GM18519 (cell line): ENCODE measurements around the gene TTC3.
A peak's percentile ranks its signal among the peaks of the same experiment; 100 is the strongest.

Experiments used
- ATAC-seq: cut with Tn5 transposase; IDR thresholded peaks from one replicate; pipeline ENCODE4 v1.9.1; 2021; ENCODE audit warnings: mild to moderate bottlenecking, moderate library complexity; ENCODE audit not compliant: unreplicated experiment, low FRiP score

TTC3 gene

DNA sequence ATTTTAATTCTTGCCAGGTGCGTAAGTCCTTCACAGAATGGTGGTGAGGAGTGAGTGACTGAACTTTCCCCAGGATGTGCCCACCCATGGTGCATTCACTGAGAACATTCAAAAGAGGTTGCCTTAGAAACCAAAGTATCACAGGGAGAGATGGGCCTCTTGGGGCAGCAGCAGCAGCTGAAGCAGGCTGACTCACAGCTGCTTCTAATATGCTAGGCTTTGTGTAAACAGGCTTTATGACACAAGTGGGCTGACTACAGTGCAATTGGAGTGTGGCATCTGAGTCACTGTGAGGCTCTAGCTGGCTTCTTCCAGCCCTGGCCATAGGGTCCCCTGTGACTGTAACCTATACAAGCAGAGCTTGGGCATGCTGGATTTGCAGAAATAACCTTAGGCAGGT is 12.8 kb upstream of the TTC3 start:
- ATAC-seq, result no peak

DNA sequence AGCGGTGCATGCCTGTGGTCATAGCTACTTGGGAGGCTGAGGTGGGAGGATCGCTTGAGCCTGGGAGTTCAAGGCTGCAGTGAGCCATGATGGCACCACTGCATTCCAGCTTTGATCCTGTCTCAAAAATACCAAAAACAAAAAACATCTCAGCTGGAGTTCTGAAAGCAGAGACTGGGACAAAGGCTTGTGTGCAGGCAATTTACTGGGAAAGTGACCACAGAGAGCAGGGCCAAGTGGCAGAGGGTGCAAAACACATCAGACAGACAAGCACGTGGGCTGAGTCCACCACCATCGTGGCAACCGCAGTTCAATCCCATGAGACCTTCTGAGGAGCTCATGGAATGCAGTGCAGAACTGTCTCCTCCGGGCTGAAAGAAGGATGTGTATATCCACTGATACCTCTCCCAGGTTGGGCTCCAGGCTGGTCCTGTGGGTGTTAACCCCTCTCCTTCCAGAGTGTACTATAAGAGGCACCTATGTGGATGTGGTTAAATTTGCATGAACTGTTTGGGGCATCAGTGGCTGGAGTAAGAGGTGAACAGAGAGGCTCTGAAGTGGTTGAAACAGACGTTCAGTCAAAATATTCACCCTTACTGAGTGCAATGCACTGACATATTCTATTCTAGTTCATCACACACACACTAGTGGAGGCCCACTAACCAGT is 11.0 kb upstream of the TTC3 start:
- ATAC-seq, result no peak

DNA sequence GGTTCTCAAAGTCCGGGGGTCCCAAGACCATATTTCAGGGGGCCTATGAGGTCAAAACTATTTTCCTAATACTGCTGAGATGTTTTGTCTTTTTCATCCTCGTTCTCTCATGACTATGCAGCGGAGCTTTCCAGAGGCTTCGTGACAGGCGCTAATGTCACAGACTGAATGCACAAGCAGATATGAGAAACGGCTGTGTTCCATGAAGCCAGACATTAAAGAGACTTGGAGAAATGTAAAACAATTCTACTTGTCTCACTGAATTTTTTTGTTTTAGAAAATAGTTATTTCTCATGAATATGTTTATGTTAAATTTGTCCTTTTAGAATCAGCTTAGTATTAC is 10.5 kb upstream of the TTC3 start:
- no peak for ATAC-seq

DNA sequence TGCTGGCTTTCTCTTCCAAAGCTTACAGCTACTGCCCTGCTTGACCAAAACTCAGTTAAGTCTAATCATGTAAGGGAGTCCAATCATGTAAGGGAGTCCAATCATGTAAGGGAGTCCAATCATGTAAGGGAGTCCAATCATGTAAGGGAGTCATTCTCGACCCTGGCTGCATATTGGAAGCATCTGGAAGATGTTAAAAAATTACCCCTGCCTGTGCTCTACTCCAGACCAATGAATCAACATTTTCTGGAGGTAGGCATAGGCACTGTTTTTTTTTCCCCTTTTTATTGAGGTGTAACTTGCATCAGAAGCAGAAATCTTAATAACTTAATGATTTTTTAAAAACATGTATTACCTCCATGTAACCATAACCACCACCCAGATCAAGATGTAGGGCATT is 9.6 kb upstream of the TTC3 start:
- no peak for ATAC-seq

DNA sequence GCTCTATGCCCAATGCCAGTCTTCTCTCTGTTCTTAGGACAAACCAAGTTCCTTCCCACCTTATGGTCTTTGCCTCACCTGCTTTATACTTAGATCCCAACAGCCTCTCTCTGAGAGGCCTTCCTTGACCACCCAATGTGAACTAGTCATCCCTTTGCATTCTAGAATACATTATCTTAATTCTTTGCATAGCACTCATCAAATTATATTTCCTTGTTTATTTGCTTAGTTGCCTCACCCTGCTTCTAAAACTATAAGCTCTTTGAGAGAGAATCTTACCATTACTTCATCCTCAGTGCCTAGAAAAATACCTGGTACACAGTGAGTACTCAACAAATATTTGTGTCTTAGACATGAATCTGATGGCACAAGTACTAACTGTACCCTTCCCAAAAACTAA is 8.2 kb upstream of the TTC3 start:
- no peak for ATAC-seq

DNA sequence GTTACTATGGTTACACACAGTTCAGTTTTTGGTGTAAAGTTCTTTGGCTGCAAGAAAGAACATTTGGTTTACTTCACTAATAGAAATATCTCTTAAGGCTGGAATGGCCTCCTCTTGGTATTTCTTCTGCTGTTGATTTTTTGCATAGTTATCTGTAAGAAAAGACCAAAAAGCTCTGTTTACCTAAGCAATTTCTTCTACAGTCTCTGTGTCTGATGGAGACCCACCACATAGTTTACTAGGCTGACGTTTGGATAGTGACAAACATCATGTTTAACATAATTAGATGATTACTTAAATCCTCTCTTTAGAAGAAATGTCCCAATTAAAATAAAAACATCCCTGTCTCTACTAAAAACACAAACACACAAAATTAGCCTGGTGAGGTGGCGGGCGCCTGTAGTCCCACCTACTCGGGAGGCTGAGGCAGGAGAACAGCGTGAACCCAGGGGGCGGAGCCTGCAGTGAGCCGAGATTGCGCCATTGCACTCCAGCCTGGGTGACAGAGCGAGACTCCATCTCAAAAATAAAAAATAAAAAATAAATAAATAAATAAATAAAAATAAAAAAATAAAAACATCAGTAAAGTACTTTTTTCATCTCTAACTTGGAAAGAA is 7.4 kb upstream of the TTC3 start:
- no peak for ATAC-seq

DNA sequence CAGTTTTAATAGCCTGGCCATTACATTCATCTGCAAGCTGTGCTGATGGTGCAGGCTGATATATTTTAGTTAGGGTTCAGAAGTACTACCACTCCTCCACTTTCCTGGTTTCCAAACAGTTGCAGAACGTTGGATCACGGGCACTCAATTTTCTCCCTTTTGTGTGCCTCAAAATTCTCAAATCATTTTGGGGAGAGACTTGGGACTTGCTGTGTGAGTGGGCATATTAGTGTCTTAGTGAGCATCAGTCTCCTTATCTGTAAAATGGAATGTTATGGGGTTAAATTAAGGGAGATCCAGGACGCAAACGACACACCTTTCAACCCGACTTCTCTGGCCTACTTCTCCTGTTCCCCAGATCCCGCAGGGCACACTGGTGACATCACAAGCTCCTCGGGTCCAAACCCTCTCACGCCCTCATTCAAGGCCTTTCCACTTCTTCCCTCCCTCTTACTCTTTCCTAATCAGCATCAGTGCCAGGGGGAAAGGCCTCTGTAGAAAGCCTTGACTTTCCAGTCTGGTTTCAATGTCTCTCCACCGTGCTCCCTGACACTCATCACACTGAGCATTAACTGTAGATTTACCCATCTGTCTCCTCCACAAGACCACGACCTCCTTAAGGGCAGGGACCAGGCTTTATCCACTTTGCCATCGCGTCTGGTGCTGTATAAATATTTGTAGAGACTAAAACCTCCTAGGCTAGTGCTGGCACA is 1.3 kb upstream of the TTC3 start:
- ATAC-seq, result no peak

DNA sequence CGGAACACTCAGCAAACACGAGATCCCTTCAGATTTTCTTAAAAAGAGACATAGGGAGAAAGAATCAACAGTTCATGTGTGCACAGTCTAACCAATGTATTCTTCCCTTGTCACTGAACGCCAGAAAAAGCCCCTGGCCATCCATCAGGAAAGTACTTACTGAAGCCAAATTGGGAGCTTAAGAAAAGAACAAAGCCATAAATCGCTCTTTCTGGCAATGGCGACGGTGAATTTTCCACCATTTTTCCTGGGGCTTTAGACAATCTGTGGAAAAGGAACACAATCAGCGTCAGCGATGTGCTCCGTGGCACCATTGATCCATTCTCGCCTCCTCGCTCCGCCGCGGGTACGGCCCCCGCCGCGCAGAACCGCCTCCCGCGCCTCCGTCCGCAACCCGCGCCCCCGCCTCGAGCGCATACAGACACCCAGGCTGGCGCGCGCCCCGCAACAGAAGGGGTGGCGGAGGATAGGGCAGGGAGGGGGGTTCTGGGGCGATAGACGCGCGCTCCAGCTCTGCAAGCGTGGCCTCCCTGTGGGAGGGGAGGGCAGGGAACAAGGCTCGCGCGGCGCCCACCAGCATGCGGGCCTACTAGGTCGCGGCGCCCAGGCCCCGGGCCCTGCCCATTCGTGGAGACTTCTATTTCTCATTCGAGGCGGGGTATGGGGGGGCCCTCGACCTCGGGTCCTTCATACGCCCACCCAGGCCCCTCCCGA is 623 bp upstream of the TTC3 start:
- ATAC-seq, result peak; percentile 19

DNA sequence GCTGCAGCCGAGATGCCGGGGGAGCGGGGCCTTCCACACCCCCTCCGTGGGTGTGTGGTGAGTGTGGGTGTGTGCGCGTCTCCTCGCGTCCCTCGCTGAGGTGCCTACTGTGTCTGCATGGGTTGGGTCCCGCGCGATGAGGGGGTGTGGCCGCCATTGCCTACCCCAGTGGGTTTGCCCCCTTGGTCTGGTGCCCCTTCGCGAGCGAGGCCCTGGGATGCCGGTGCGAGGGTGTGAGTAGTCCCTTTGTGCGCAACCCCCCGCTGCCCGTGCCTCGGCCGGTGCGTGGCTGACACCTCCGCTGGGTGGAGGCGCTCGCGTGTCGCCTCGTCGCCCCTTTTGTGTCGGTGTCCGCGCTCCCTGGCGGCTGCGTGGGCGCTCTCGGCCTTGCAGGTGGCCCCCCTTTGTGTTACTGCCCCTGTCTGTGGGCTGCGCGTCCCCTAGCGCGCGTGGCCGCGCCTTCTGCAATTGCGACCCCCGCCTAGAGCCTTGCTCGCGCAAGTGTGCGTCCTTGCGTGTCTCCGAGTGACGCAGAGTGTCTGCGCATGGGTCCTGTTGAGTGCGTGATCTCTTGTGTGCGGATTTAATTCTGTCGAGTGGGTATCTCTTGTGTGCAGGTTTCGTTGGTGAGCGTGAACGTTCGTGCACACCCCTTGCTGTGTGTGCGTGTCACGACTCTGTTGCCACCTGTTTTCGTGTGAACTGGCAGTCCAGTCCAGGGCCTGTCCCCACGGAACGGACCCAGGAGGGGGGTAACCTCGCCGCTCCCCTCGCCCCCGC is 553 bp downstream of the TTC3 start:
- ATAC-seq, result peak; percentile 22

DNA sequence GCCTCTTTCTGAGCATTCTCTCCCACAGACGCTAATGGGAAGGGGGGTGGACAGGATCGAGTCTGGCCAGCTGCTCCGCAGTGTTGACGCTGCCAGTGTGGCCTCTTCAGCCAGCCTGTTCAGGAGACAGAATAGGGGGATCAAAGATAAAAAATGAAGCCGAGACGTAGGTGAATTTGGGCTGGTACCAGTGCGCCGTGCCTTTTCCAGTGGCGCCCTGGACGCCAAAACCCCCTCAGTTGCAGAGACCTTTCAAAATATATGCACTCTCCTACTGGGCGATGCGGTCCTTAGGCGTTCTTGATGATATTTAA is 1.1 kb downstream of the TTC3 start:
- ATAC-seq, result no peak

DNA sequence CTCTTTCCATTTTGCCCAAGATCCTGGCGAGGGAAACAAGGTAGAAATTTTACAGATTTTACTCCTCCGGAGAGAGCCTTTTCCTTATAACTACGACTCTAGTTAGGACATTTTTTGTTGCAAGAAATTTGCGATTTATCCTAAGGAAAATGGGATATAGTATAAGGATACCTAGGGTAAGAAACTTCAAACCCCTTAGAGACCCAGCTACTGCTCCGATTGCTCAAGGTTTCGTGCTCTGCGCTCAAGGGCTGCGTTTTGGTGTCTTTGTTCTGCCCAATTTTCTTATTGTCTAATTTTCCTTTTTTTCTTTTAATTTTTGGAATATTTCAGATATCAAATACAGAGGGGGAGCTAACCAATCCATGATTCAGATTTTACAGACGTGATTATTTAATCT is 1.5 kb downstream of the TTC3 start:
- no peak for ATAC-seq

DNA sequence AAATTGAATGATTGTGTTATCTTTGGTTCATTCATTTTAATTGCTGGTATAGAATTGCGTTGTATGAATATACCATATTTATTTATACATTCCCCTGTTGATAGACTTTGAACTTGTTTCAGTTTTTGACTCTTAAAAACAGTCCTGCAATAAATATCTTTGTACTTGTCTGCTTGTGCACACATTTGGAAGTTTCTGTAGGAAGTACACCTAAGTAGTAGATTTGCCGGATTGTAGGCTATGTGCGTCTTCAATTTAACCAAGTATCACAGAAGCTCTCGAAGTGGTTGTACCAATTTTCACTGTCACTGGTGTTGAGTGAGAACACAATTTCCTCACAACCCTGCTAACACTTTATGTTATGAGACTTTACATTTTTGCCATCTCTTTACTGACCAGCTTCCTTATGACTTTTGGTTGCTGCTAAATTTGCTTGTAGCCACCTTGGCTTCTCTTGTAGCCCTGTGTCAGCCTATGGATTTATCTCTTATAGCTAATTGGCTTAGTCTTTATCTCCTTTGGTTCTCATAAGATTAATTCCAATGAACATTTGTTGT is 2.2 kb downstream of the TTC3 start:
- ATAC-seq, result no peak

DNA sequence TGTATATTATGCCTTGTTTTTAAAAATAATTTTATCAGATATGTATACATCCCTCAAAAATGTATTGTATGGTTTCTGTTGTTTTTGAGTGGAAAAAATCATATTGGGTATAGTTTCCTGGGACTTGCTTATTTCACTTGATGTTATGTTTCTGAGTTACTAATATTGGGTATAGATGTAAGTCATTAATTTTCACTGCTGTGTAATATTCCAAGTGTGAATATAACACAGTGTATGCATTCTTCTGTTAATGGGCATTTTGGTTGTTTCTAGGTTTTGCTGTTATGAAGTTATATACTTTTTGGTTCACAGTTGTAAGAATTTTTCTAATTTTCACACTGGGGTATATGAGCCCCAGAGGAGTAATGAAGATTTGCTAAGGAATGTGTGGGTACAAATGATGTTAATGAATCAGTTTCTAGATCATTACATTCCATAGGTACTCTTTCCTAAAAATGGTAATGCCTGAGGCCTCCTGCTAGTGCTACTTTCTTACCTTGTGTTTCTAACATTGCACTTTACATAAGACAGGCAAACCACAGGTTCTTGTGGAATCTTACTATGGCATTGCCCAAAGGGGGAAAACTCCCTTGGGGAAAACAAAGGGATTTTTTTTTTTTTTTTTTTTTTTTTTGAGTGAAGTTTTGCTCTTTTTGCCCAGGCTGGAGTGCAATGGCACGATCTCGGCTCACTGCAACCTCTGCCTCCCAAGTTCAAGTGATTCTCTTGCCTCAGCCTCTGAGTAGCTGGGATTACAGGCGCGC is 3.2 kb downstream of the TTC3 start:
- no peak for ATAC-seq

DNA sequence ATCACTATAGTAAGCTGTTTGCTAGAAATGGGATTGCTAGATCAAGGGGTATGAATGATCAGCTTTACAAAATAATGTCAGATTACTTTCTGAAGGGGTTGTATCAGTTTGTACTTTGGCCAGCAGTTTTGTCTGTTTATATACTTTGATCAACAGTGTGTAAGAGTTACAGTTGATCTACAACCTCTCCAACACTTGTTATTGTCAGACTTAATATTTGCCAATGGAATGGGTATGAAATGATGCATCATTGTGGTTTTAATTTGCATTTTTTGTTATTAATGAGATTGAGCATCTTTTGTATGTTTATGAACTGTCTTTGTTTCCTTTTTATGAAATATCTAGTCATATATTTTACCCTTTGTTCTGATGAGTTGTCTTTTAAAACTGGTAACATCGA is 4.3 kb downstream of the TTC3 start:
- ATAC-seq, result no peak

DNA sequence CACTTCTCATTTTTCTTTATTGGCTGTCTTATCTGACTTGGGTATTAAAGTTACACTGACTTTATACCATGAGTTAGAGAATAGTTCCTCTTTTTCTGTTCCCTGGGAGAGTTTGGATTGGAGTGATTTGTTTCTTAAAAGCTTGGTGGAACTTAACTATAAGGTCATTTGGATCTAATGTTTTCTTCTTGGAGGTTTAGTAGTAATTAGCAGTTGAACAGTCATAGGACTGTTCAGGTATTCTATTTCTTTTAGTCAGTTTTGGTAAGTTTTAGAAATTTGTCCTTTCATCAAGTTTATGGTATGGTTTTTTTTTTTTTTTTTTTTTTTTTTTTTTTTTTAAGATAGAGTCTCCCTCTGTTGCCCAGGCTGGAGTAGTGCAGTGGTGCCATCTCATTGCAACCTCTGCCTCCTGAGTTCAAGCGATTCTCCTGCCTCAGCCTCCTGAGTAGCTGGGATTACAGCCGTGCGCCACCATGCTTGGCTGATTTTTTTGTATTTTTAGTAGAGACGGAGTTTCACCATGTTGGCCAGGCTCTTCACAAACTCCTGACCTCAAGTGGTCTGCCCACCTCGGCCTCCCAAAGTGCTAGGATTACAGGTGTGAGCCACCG is 6.3 kb downstream of the TTC3 start:
- ATAC-seq, result no peak

DNA sequence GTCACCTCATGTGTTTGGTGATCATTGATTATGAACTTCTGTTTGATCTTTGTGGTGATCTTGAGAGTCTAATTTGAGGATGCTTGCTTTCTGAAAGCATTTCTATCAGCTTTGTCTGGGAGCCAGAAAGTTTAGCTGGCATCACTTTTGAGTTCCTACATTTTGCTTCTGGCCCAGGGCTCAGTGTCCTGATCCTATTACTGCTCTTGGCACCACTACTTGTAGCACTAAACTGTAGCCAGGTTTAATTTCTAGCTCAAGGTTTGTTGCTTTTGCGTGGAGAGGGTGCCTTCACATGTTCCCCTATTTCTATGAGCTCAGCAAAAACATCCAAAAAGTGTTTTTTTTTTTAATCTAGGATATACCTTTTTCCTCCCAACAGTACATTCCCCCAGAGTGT is 9.3 kb downstream of the TTC3 start:
- no peak for ATAC-seq

DNA sequence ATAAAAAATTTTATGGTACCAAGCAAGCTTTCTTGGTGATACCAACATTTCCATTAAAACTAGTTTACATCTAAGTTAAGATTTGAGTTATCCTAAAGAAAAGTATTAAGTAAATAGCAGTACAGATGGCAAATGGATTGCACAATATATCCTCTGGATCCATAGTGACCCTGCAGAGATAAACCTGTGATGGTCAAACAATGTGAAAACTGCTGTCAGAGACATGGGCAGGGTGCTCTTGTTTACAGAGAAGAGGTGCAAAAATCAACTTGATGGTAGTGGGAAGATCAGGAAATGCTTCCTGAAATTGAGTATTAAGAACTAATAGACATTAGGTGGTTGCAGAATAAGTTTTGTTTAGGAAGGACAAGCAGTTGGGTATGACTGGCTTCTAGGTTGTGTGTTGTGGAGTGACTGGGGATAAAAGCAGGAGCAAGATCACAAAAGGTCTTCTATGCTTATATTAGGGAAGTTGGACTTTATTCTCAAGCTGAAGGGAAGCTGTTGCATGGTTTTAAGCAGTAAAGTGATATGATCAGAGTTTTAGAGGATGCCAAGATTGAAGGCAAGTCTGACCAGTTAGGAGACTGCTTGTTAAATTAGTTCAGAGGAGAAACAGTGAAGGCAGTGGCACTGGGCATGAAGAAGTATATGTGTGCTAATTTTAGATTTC is 9.9 kb downstream of the TTC3 start:
- ATAC-seq, result no peak

DNA sequence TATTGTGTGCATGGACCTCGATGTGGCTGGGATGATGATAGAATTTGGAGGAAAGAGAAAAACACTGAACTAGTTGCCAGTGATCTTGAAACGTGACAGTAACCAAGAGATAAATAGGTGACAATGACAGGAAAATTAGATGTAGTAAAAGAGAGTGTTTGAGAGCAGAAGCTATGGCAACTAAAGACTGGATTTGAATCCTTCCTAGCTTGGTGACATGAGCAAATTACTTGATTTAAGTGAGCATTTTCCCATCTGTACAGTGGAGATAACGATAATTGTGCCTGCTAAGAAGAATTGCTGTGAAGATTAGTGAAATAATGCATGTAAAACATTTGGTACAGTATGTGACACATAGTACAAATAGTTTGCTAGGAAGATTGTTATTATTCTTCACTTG is 12.7 kb downstream of the TTC3 start:
- no peak for ATAC-seq

DNA sequence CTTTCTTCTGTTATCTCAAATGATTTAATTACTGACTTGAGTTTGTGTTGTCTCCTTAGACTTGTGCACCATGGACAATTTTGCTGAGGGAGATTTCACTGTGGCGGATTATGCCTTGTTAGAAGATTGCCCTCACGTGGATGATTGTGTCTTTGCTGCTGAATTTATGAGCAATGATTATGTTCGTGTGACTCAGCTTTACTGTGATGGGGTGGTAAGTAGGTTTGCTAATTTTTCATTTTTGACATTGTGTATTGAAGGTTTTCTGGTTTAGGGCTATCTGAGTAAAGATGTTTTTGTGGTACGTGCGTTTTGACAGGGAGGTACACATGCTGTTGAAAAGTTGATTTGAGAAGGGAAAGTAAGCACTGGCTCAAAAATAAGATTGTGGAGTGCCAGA is 14.1 kb downstream of the TTC3 start:
- no peak for ATAC-seq
